OCI-LY3 (cell line): ENCODE data around the gene PPP1R1C.
A peak's percentile ranks its signal among the peaks of the same experiment; 100 is the strongest.

Experiments used
- H2AFZ ChIP-seq: fragments of 200-600, 300-600 bp; shearing (Covaris generic); 2 replicates; pipeline ENCODE4 v1.6.0; 2014; ENCODE audit warnings: antibody characterized with exemption, low read depth, low read length
- H3K27ac ChIP-seq: fragments of 200-600, 300-600 bp; sonication (generic); 2 replicates; pipeline ENCODE4 v1.5.1; 2014; ENCODE audit warnings: mild to moderate bottlenecking, low read length, moderate library complexity, mixed read lengths
- H3K27me3 ChIP-seq: fragments of 200-600, 300-600 bp; sonication (generic); 2 replicates; pipeline ENCODE4 v1.6.1; 2014; ENCODE audit warnings: low read depth, low read length, mixed read lengths
- H3K36me3 ChIP-seq: fragments of 200-600, 300-600 bp; sonication (generic); replicated peaks from 2 replicates; pipeline ENCODE3; 2014; ENCODE audit warnings: low read depth, low read length, mixed read lengths
- H3K4me1 ChIP-seq: fragments of 300-600, 200-600 bp; sonication (generic); 2 replicates; pipeline ENCODE4 v1.6.1; 2014; ENCODE audit warnings: low read length, mixed read lengths
- H3K4me2 ChIP-seq: fragments of 200-600, 300-600 bp; sonication (generic); 2 replicates; pipeline ENCODE4 v1.6.1; 2014; ENCODE audit warnings: low read length, mixed read lengths
- H3K4me3 ChIP-seq: fragments of 300-600, 200-600 bp; sonication (generic); 2 replicates; pipeline ENCODE4 v1.5.1; 2014; ENCODE audit warnings: antibody characterized with exemption, mild to moderate bottlenecking, low read length, moderate library complexity
- H3K79me2 ChIP-seq: fragments of 300-600, 200-600 bp; shearing (Covaris generic); 2 replicates; pipeline ENCODE4 v1.6.1; 2014; ENCODE audit warnings: mild to moderate bottlenecking, low read length, mixed read lengths
- H3K9ac ChIP-seq: fragments of 300-600, 200-600 bp; shearing (Covaris generic); 2 replicates; pipeline ENCODE4 v1.6.0; 2014; ENCODE audit warnings: mild to moderate bottlenecking, low read length, moderate library complexity
- H3K9me3 ChIP-seq: fragments of 200-600, 300-600 bp; shearing (Covaris generic); 2 replicates; pipeline ENCODE4 v1.6.1; 2014; ENCODE audit warnings: low read length, mixed read lengths; ENCODE audit not compliant: insufficient read depth
- H4K20me1 ChIP-seq: fragments of 200-600, 300-600 bp; sonication (generic); 2 replicates; pipeline ENCODE4 v1.6.1; 2016; ENCODE audit warnings: low read length, mixed read lengths; ENCODE audit not compliant: insufficient read depth
- EZH2phosphoT487 ChIP-seq: fragments of 200-600 bp; shearing (Covaris generic); IDR thresholded peaks from 2 replicates; pipeline ENCODE4 v1.6.1; 2018; ENCODE audit warnings: antibody characterized with exemption, mixed run types, low read depth
- TF ChIP-seq, protein P1 (sequence below): fragments of 200-600, 300-600 bp; sonication (generic); IDR thresholded peaks from 2 replicates; pipeline ENCODE4 v1.5.1; 2014; ENCODE audit warnings: antibody characterized with exemption, low read length, low read depth

Gene PPP1R1C

DNA sequence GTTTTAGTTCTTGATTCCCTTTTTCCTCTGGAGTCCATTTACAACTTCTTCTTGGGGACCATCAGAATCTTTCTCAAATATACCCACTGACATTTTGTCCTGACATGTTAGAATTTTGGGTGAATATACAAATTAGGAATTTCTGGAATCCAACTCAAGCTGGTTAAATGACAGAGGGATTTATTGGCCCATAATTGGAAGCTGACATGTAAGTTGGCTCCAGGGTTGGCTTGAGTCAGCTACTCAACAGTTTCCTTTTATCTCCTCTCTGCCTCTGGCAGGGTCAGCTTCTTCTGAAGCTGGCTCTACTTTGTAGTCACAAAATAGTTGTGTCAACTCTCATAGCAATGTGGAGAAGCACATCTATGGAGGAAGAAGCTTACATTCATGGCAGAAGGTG is 36.6 kb upstream of the PPP1R1C start:
- Histone ChIP-seq H4K20me1 (no peaks in the 10 kb centered on the region), H3K9ac (no peak overlapping the region), H3K27me3 (no peaks in the 10 kb centered on the region), H3K9me3 (no peaks in the 10 kb centered on the region), H3K4me2 (no peak overlapping the region), H3K4me1 (no peaks in the 10 kb centered on the region), H3K4me3 (no peak overlapping the region), H3K36me3 (no peaks in the 10 kb centered on the region), H3K27ac (no peak overlapping the region), H3K79me2 (no peaks in the 10 kb centered on the region), H2AFZ (no peak overlapping the region)
- no peak for TF ChIP-seq EZH2phosphoT487
- TF ChIP-seq, protein P1, sequence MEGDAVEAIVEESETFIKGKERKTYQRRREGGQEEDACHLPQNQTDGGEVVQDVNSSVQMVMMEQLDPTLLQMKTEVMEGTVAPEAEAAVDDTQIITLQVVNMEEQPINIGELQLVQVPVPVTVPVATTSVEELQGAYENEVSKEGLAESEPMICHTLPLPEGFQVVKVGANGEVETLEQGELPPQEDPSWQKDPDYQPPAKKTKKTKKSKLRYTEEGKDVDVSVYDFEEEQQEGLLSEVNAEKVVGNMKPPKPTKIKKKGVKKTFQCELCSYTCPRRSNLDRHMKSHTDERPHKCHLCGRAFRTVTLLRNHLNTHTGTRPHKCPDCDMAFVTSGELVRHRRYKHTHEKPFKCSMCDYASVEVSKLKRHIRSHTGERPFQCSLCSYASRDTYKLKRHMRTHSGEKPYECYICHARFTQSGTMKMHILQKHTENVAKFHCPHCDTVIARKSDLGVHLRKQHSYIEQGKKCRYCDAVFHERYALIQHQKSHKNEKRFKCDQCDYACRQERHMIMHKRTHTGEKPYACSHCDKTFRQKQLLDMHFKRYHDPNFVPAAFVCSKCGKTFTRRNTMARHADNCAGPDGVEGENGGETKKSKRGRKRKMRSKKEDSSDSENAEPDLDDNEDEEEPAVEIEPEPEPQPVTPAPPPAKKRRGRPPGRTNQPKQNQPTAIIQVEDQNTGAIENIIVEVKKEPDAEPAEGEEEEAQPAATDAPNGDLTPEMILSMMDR, result no peak

- Histone ChIP-seq H2AFZ (no peak overlapping the region), H3K36me3 (no peaks in the 10 kb centered on the region), H3K9me3 (no peaks in the 10 kb centered on the region), H3K4me2 (no peak overlapping the region), H4K20me1 (no peaks in the 10 kb centered on the region), H3K79me2 (no peaks in the 10 kb centered on the region), H3K9ac (no peak overlapping the region), H3K27ac (no peak overlapping the region), H3K4me3 (no peak overlapping the region), H3K4me1 (peaks cover 12% of the 10 kb centered on the region), H3K27me3 (no peaks in the 10 kb centered on the region)
- TF ChIP-seq, protein P1, result no peak
- no peak for TF ChIP-seq EZH2phosphoT487
Measured at GRCh38 chr2:181952404-181953226, 33.0 kb upstream of the PPP1R1C start.

DNA sequence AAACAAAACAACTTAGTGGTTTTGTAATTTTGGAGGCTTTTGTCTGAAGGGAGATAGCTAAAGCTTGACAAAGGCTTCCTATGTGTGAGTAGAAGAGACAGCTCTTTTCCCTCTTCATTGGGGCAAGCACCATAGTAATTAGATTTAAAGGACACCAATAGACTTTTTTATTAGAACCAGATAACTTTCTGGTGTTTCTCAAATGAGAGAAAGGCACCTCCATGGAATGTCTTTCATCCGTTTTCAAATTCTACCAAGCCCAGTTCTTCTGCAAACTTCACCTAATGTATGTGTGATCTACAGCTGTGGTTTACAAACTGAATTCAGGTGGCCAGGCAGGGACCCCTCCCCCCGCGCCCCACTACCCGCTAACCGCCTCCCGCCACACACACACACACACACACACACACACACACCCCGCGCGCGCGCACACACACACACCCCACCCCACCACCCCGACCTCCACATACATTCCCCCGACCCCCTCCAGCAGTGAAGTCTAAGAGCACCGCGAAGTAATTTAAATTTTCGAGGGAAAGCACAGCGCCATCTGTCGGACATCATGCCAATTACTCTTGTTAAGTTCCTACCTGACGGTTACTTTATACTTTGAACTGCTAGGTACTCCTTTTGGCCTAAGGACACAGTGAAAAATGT is 31.6 kb upstream of the PPP1R1C start:
- Histone ChIP-seq H3K36me3 (no peaks in the 10 kb centered on the region), H3K9ac (peak overlapping the region; percentile 54), H3K4me3 (peak overlapping the region; percentile 78), H3K27ac (no peak overlapping the region), H3K27me3 (0 out of 2 replicates have a peak, but pooled peaks cover 2% of the 10 kb centered on the region), H3K4me1 (peaks cover 20% of the 10 kb centered on the region), H4K20me1 (no peaks in the 10 kb centered on the region), H3K79me2 (no peaks in the 10 kb centered on the region), H3K9me3 (no peaks in the 10 kb centered on the region), H3K4me2 (peak overlapping the region; percentile 77), H2AFZ (peak overlapping the region; percentile 88)
- no peak for TF ChIP-seq EZH2phosphoT487
- TF ChIP-seq, protein P1, result peak; percentile 76

DNA sequence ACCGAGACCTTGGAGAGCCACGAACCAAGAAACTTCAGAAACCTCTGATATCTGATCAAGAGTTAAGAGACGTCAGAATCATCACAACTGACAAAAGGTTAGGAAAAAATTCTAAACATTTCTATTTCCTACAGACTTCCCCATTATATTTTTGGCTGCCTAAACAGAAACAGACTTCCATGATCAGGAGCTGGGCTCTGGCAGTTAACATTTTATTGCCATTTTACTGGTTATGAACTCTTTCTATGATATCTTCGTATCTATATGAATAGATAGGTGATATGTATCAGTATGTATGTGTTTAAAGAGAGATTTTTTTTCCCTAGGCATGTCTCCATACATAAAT is 31.1 kb upstream of the PPP1R1C start:
- peak overlapping the region; percentile 78 for H3K4me3 ChIP-seq
- peaks cover 22% of the 10 kb centered on the region for H3K4me1 ChIP-seq

More for the DNA sequence above, 31.1 kb upstream of the PPP1R1C start:
- H3K4me2 ChIP-seq, result peak overlapping the region; percentile 77
- H3K79me2 ChIP-seq, result no peaks in the 10 kb centered on the region
- no peaks in the 10 kb centered on the region for H3K9me3 ChIP-seq
- 0 out of 2 replicates have a peak, but pooled peaks cover 2% of the 10 kb centered on the region for H3K27me3 ChIP-seq
- H3K9ac ChIP-seq, result peak overlapping the region; percentile 54
- no peak overlapping the region for H3K27ac ChIP-seq
- no peaks in the 10 kb centered on the region for H4K20me1 ChIP-seq
- no peaks in the 10 kb centered on the region for H3K36me3 ChIP-seq
- peak overlapping the region; percentile 88 for H2AFZ ChIP-seq
- TF ChIP-seq, protein P1, result no peak
- TF ChIP-seq EZH2phosphoT487, result no peak
